ENCODE data around the gene SEC62. TPM values are rescaled to one million over a fixed set of nuclear protein-coding genes. Genes with fewer than 3 reads are reported as not detected.

Gene SEC62
- total RNA-seq, 1 donor, result 11.3 TPM

Other genes starting within 250 kb of the SEC62 start
- 149 TPM for gene TERC, start 201.7 kb upstream of the SEC62 start, total RNA-seq
- gene ACTRT3, start 197.2 kb upstream of the SEC62 start, total RNA-seq, result 2.4 TPM
- 13.5 TPM for gene MYNN, start 193.4 kb upstream of the SEC62 start, total RNA-seq
- gene LRRIQ4, start 153.9 kb upstream of the SEC62 start, total RNA-seq, result under 0.01 TPM
- gene LRRC34, start 153.9 kb upstream of the SEC62 start, total RNA-seq, result 6.7 TPM
- gene LRRC31, start 96.9 kb upstream of the SEC62 start, total RNA-seq, result not detected
- gene SAMD7, start 55.2 kb upstream of the SEC62 start, total RNA-seq, result not detected
- gene GPR160, start 71.2 kb downstream of the SEC62 start, total RNA-seq, result 1.6 TPM
- 54.1 TPM for gene PHC3, start 214.9 kb downstream of the SEC62 start, total RNA-seq